IPS-18c (cell line): Measurements from ENCODE around the gene PDZRN3.

ENCODE experiments used
- H3K4me3 ChIP-seq: 2 replicates; pipeline ENCODE4 v1.7.0; 2013; ENCODE audit warnings: low read depth, mild to moderate bottlenecking, low read length, moderate library complexity; ENCODE audit not compliant: insufficient read depth
- H3K9me3 ChIP-seq: one replicate; pipeline ENCODE4 v1.6.1; 2013; ENCODE audit warnings: mild to moderate bottlenecking, low read length, moderate library complexity; ENCODE audit not compliant: control insufficient read depth, insufficient read depth

The PDZRN3 gene

GRCh38 chr3:73603762-73604171 lies 21.0 kb downstream of the PDZRN3 start:
- Histone ChIP-seq H3K4me3 (no peak overlapping the region), H3K9me3 (no peaks in the 10 kb centered on the region)

- Histone ChIP-seq H3K4me3 (no peak overlapping the region), H3K9me3 (no peaks in the 10 kb centered on the region)
Observed at GRCh38 chr3:73602170-73602569, 22.6 kb downstream of the PDZRN3 start.

GRCh38 chr3:73601481-73601880 lies 23.3 kb downstream of the PDZRN3 start:
- H3K4me3 ChIP-seq, result no peak overlapping the region

GRCh38 chr3:73601011-73601410 lies 23.7 kb downstream of the PDZRN3 start:
- Histone ChIP-seq H3K4me3 (no peak overlapping the region), H3K9me3 (no peaks in the 10 kb centered on the region)

More at GRCh38 chr3:73601481-73601880, 23.3 kb downstream of the PDZRN3 start:
- H3K9me3 ChIP-seq, result no peaks in the 10 kb centered on the region

- no peak overlapping the region for H3K4me3 ChIP-seq
- no peaks in the 10 kb centered on the region for H3K9me3 ChIP-seq
Observed at GRCh38 chr3:73600293-73600938, 24.3 kb downstream of the PDZRN3 start.

- Histone ChIP-seq H3K4me3 (no peak overlapping the region), H3K9me3 (no peaks in the 10 kb centered on the region)
Observed at GRCh38 chr3:73599605-73600004, 25.1 kb downstream of the PDZRN3 start.

GRCh38 chr3:73597476-73597875 lies 27.3 kb downstream of the PDZRN3 start:
- Histone ChIP-seq H3K9me3 (no peaks in the 10 kb centered on the region), H3K4me3 (no peak overlapping the region)

GRCh38 chr3:73592154-73593144 lies 32.3 kb downstream of the PDZRN3 start:
- Histone ChIP-seq H3K4me3 (no peak overlapping the region), H3K9me3 (no peaks in the 10 kb centered on the region)

GRCh38 chr3:73591286-73591800 lies 33.4 kb downstream of the PDZRN3 start:
- H3K4me3 ChIP-seq, result no peak overlapping the region
- H3K9me3 ChIP-seq, result no peaks in the 10 kb centered on the region

- no peaks in the 10 kb centered on the region for H3K9me3 ChIP-seq
- H3K4me3 ChIP-seq, result no peak overlapping the region
Observed at GRCh38 chr3:73586628-73587027, 38.1 kb downstream of the PDZRN3 start.

- H3K4me3 ChIP-seq, result no peak overlapping the region
- no peaks in the 10 kb centered on the region for H3K9me3 ChIP-seq
Observed at GRCh38 chr3:73586190-73586589, 38.6 kb downstream of the PDZRN3 start.

GRCh38 chr3:73584873-73585272 lies 39.9 kb downstream of the PDZRN3 start:
- no peak overlapping the region for H3K4me3 ChIP-seq
- H3K9me3 ChIP-seq, result no peaks in the 10 kb centered on the region

- Histone ChIP-seq H3K4me3 (no peak overlapping the region), H3K9me3 (no peaks in the 10 kb centered on the region)
Observed at GRCh38 chr3:73582535-73582934, 42.2 kb downstream of the PDZRN3 start.

- H3K9me3 ChIP-seq, result no peaks in the 10 kb centered on the region
- H3K4me3 ChIP-seq, result no peak overlapping the region
Observed at GRCh38 chr3:73581134-73581846, 43.5 kb downstream of the PDZRN3 start.

- Histone ChIP-seq H3K4me3 (no peak overlapping the region), H3K9me3 (no peaks in the 10 kb centered on the region)
Observed at GRCh38 chr3:73580343-73580742, 44.4 kb downstream of the PDZRN3 start.

- no peak overlapping the region for H3K4me3 ChIP-seq
- H3K9me3 ChIP-seq, result no peaks in the 10 kb centered on the region
Observed at GRCh38 chr3:73577704-73578103, 47.0 kb downstream of the PDZRN3 start.

GRCh38 chr3:73576999-73577461 lies 47.7 kb downstream of the PDZRN3 start:
- H3K4me3 ChIP-seq, result no peak overlapping the region

More at GRCh38 chr3:73576999-73577461, 47.7 kb downstream of the PDZRN3 start:
- H3K9me3 ChIP-seq, result no peaks in the 10 kb centered on the region
